ENCODE results near the gene HOXB5. TPM values are rescaled to one million over a fixed set of nuclear protein-coding genes. Genes with fewer than 3 reads are reported as not detected.

The HOXB5 gene
- total RNA-seq, 1 experiment from 2014 or later, result not detected

GRCh38 chr17:48588528-48588927 lies 5.1 kb downstream of the HOXB5 start:
- Histone ChIP-seq H3K9me3 (ENCODE audit: control insufficient read depth, low read depth, low read length) (no peaks in the 10 kb centered on the region), H2BK20ac (ENCODE audit: low read depth, low read length, poor library complexity, severe bottlenecking) (no peak overlapping the region), H3K79me2 (ENCODE audit: insufficient read depth, low read length) (no peaks in the 10 kb centered on the region), H3K27me3 (ENCODE audit: insufficient read depth, low read length) (peaks cover 100% of the 10 kb centered on the region), H2AK5ac (ENCODE audit: insufficient read length, low read length) (no peak overlapping the region), H4K5ac (ENCODE audit: insufficient read length, low read depth, low read length) (no peak overlapping the region), H3K18ac (ENCODE audit: insufficient read length, low read depth, low read length) (no peak overlapping the region), H3K4ac (ENCODE audit: low read depth, low read length) (no peak overlapping the region), H3K4me1 (ENCODE audit: insufficient read depth, low read length) (no peaks in the 10 kb centered on the region), H2BK120ac (ENCODE audit: low read depth, low read length, poor library complexity, severe bottlenecking) (no peak overlapping the region), H2BK12ac (ENCODE audit: insufficient read length, low read depth, low read length) (no peak overlapping the region), H3K56ac (ENCODE audit: insufficient read length, low read depth, low read length) (no peak overlapping the region), H3K79me1 (ENCODE audit: insufficient read depth, low read depth, low read length, poor library complexity, severe bottlenecking) (no peaks in the 10 kb centered on the region), H3K14ac (ENCODE audit: insufficient read depth, low read length) (no peak overlapping the region), H4K20me1 (ENCODE audit: control insufficient read depth, insufficient read depth, insufficient read length) (no peaks in the 10 kb centered on the region), H2AFZ (ENCODE audit: low read length) (no peak overlapping the region), H3K27ac (ENCODE audit: insufficient read length, low read depth, low read length) (no peak overlapping the region), H3K23me2 (ENCODE audit: insufficient read length, low read depth, low read length, poor library complexity, severe bottlenecking) (peaks cover 3% of the 10 kb centered on the region), H3T11ph (ENCODE audit: low read length) (no peak overlapping the region), H3K23ac (ENCODE audit: insufficient read length, low read depth, low read length) (no peak overlapping the region), H3K4me2 (ENCODE audit: insufficient read depth, insufficient read length, low read length) (no peak overlapping the region), H4K91ac (ENCODE audit: insufficient read length, low read depth, low read length) (no peak overlapping the region), H2BK15ac (ENCODE audit: low read depth, low read length) (no peak overlapping the region), H2BK5ac (ENCODE audit: insufficient read length, low read length) (no peak overlapping the region), H4K8ac (replicated peaks; ENCODE audit: insufficient read length, low read depth, low read length) (no peak overlapping the region), H3K9ac (ENCODE audit: extremely low read depth, insufficient read length, low read length) (no peak overlapping the region)
- Mint-ChIP-seq H3K9me3 (peaks cover 7 to 14% of the 10 kb centered on the region in 2 experiments; a peak in 3 of 5 replicates), H3K4me1 (peaks cover 13 to 27% of the 10 kb centered on the region in 2 experiments), H3K4me3 (no peak overlapping the region), H3K36me3 (ENCODE audit: insufficient read depth in 1 of 3, low read depth in 3 of 3) (no peaks in the 10 kb centered on the region; a peak in 1 of 7 replicates), H3K27ac (no peak overlapping the region), H3K27me3 (ENCODE audit: low read depth) (peaks cover 100% of the 10 kb centered on the region)
- DNase-seq, result no peak
- WGBS (ENCODE audit: extremely low coverage, insufficient read length, low lambda C conversion rate), result no CpG with 5 or more reads among the region's 2 CpGs
- TF ChIP-seq CTCF (conservative IDR thresholded peaks at IDR 0.05), result no peak
